Glutamatergic neuron (in vitro differentiated cells): ENCODE results near the gene MAN2A2. TPM values are rescaled to one million over a fixed set of nuclear protein-coding genes. Genes with fewer than 3 reads are reported as not detected.

Source experiments
- DNase-seq: peaks from one replicate; pipeline ENCODE4 v3.0.0; 2022
- H3K27ac Mint-ChIP-seq: one replicate; pipeline ENCODE4 v1.8.0; 2020; ENCODE audit warnings: mild to moderate bottlenecking, mixed read lengths, inconsistent platforms; ENCODE audit not compliant: unreplicated experiment
- H3K27me3 Mint-ChIP-seq: one replicate; pipeline ENCODE4 v1.8.0; 2020; ENCODE audit warnings: mild to moderate bottlenecking, moderate library complexity, mixed read lengths, inconsistent platforms; ENCODE audit not compliant: unreplicated experiment
- H3K36me3 Mint-ChIP-seq: one replicate; pipeline ENCODE4 v1.8.0; 2020; ENCODE audit warnings: mild to moderate bottlenecking, mixed read lengths, inconsistent platforms; ENCODE audit not compliant: unreplicated experiment
- H3K4me1 Mint-ChIP-seq: one replicate; pipeline ENCODE4 v1.8.0; 2020; ENCODE audit warnings: mild to moderate bottlenecking, low read depth, mixed read lengths, inconsistent platforms; ENCODE audit not compliant: unreplicated experiment
- H3K4me3 Mint-ChIP-seq: one replicate; pipeline ENCODE4 v1.8.0; 2020; ENCODE audit warnings: mild to moderate bottlenecking, mixed read lengths, inconsistent platforms; ENCODE audit not compliant: unreplicated experiment
- H3K9me3 Mint-ChIP-seq: one replicate; pipeline ENCODE4 v1.8.0; 2020; ENCODE audit warnings: mild to moderate bottlenecking, moderate library complexity, mixed read lengths, inconsistent platforms; ENCODE audit not compliant: unreplicated experiment
- total RNA-seq: library from RNA; stranded (reverse); fragmentation: NEBNext Ultra II Directional; extraction: Animal tissue kit (Norgen Biotek cat#: 25700); gene quantifications from one replicate; pipeline ENCODE4 v1.2.1, GENCODE V29; 2021; ENCODE audit not compliant: unreplicated experiment
- TF ChIP-seq, protein P1 (sequence below): fragments of 200-600 bp; sonication (generic); IDR thresholded peaks from one replicate; pipeline ENCODE4 v1.5.0; 2021; ENCODE audit not compliant: partially characterized antibody, unreplicated experiment

The MAN2A2 gene
- total RNA-seq, 1 donor from 2014 or later: 81.8 TPM

- no peak for DNase-seq
- Mint-ChIP-seq H3K9me3 (peaks cover 6% of the 10 kb centered on the region), H3K27ac (no peak overlapping the region), H3K36me3 (no peaks in the 10 kb centered on the region), H3K4me3 (no peak overlapping the region), H3K4me1 (peaks cover 8% of the 10 kb centered on the region), H3K27me3 (peaks cover 5% of the 10 kb centered on the region)
- TF ChIP-seq, protein P1, sequence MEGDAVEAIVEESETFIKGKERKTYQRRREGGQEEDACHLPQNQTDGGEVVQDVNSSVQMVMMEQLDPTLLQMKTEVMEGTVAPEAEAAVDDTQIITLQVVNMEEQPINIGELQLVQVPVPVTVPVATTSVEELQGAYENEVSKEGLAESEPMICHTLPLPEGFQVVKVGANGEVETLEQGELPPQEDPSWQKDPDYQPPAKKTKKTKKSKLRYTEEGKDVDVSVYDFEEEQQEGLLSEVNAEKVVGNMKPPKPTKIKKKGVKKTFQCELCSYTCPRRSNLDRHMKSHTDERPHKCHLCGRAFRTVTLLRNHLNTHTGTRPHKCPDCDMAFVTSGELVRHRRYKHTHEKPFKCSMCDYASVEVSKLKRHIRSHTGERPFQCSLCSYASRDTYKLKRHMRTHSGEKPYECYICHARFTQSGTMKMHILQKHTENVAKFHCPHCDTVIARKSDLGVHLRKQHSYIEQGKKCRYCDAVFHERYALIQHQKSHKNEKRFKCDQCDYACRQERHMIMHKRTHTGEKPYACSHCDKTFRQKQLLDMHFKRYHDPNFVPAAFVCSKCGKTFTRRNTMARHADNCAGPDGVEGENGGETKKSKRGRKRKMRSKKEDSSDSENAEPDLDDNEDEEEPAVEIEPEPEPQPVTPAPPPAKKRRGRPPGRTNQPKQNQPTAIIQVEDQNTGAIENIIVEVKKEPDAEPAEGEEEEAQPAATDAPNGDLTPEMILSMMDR: no peak
Measured at GRCh38 chr15:90877315-90877714, 25.8 kb upstream of the MAN2A2 start.

- Mint-ChIP-seq H3K4me1 (peaks cover 2% of the 10 kb centered on the region), H3K4me3 (no peak overlapping the region), H3K9me3 (peaks cover 6% of the 10 kb centered on the region), H3K27me3 (peaks cover 5% of the 10 kb centered on the region), H3K27ac (no peak overlapping the region), H3K36me3 (no peaks in the 10 kb centered on the region)
- no peak for DNase-seq
- TF ChIP-seq, protein P1: no peak
Measured at GRCh38 chr15:90877996-90878395, 25.1 kb upstream of the MAN2A2 start.

DNA sequence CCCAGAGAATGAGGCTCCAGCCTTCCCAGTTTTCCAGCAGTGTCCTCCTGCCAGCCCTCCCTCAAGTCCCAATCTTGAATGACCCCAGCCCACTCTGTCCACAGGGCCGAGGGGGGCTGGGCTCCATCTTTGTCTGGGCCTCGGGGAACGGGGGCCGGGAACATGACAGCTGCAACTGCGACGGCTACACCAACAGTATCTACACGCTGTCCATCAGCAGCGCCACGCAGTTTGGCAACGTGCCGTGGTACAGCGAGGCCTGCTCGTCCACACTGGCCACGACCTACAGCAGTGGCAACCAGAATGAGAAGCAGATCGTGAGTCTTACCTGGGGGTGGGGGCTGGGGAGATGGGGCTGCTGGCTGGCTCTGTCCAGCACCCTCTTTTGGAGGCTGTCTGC is 24.4 kb upstream of the MAN2A2 start:
- no peak overlapping the region for H3K4me3 Mint-ChIP-seq
- H3K9me3 Mint-ChIP-seq: peaks cover 6% of the 10 kb centered on the region
- TF ChIP-seq, protein P1: no peak
- DNase-seq: no peak
- H3K27ac Mint-ChIP-seq: no peak overlapping the region
- H3K27me3 Mint-ChIP-seq: peaks cover 7% of the 10 kb centered on the region
- peaks cover 1% of the 10 kb centered on the region for H3K4me1 Mint-ChIP-seq
- H3K36me3 Mint-ChIP-seq: no peaks in the 10 kb centered on the region

DNA sequence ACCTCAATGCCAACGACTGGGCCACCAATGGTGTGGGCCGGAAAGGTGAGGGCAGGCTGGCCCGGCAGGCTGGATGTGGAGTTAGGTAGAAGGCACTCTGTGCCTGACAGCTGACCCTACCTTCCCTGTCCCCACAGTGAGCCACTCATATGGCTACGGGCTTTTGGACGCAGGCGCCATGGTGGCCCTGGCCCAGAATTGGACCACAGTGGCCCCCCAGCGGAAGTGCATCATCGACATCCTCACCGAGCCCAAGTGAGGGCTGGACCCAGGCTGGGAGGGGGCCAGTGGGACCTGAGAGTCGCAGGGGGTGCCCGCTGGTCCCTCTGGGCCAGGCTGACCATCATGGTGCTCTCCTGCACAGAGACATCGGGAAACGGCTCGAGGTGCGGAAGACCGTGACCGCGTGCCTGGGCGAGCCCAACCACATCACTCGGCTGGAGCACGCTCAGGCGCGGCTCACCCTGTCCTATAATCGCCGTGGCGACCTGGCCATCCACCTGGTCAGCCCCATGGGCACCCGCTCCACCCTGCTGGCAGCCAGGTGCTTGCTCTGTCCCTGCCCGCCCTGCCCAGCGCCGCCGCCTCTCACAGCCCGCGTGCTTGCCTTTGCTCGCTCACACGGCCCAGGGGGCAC is 23.3 kb upstream of the MAN2A2 start:
- TF ChIP-seq, protein P1: no peak
- Mint-ChIP-seq H3K27me3 (peaks cover 7% of the 10 kb centered on the region), H3K4me3 (no peak overlapping the region), H3K36me3 (no peaks in the 10 kb centered on the region), H3K27ac (no peak overlapping the region), H3K4me1 (peaks cover under 1% of the 10 kb centered on the region), H3K9me3 (peaks cover 5% of the 10 kb centered on the region)
- DNase-seq: no peak

GRCh38 chr15:90880381-90881145 is 22.5 kb upstream of the MAN2A2 start:
- no peak for DNase-seq
- H3K4me3 Mint-ChIP-seq: no peak overlapping the region

More at GRCh38 chr15:90880381-90881145, 22.5 kb upstream of the MAN2A2 start:
- Mint-ChIP-seq H3K9me3 (peaks cover 5% of the 10 kb centered on the region), H3K27ac (no peak overlapping the region), H3K27me3 (peaks cover 7% of the 10 kb centered on the region), H3K4me1 (peaks cover 3% of the 10 kb centered on the region), H3K36me3 (no peaks in the 10 kb centered on the region)
- TF ChIP-seq, protein P1: no peak
